DOHH2 (cell line): ENCODE data around the gene CHSY1.

Source experiments
- H3F3A ChIP-seq: fragments of 200-600 bp; sonication (generic), shearing (Covaris generic); 2 replicates; pipeline ENCODE4 v1.6.0; 2016; ENCODE audit warnings: antibody characterized with exemption, mild to moderate bottlenecking; ENCODE audit not compliant: control insufficient read depth, insufficient read depth
- H3K27ac ChIP-seq: fragments of 200-600 bp; sonication (generic); 2 replicates; pipeline ENCODE4 v1.5.1; 2014; ENCODE audit warnings: low read depth, mild to moderate bottlenecking, low read length, moderate library complexity
- H3K27me3 ChIP-seq: fragments of 200-600 bp; sonication (generic); 2 replicates; pipeline ENCODE4 v1.6.1; 2014; ENCODE audit warnings: mild to moderate bottlenecking, low read length, mixed read lengths; ENCODE audit not compliant: control insufficient read depth
- H3K36me3 ChIP-seq: fragments of 200-600 bp; sonication (generic); 2 replicates; pipeline ENCODE4 v1.6.1; 2014; ENCODE audit warnings: mild to moderate bottlenecking, low read length, moderate library complexity, mixed read lengths; ENCODE audit not compliant: control insufficient read depth
- H3K4me1 ChIP-seq: fragments of 200-600 bp; sonication (generic); 2 replicates; pipeline ENCODE4 v1.6.1; 2014; ENCODE audit warnings: mild to moderate bottlenecking, low read length, mixed read lengths; ENCODE audit not compliant: control insufficient read depth
- H3K4me2 ChIP-seq: fragments of 200-600 bp; sonication (generic); 2 replicates; pipeline ENCODE4 v1.6.0; 2014; ENCODE audit warnings: mild to moderate bottlenecking, low read length, moderate library complexity
- H3K4me3 ChIP-seq: fragments of 200-600 bp; sonication (generic); 2 replicates; pipeline ENCODE4 v1.5.1; 2014; ENCODE audit warnings: mild to moderate bottlenecking, low read length, mixed read lengths
- H3K79me2 ChIP-seq: fragments of 200-600 bp; sonication (generic); 2 replicates; pipeline ENCODE4 v1.6.1; 2014; ENCODE audit warnings: mild to moderate bottlenecking, low read length, mixed read lengths; ENCODE audit not compliant: control insufficient read depth
- H3K9me2 ChIP-seq: fragments of 200-600 bp; sonication (generic); replicated peaks from 2 replicates; pipeline ENCODE4 v1.6.1; 2014; ENCODE audit warnings: mild to moderate bottlenecking, low read length, mixed read lengths; ENCODE audit not compliant: control insufficient read depth
- H3K9me3 ChIP-seq: fragments of 200-600 bp; sonication (generic); 2 replicates; pipeline ENCODE4 v1.6.1; 2014; ENCODE audit warnings: antibody characterized with exemption, low read length, mixed read lengths; ENCODE audit not compliant: control insufficient read depth, insufficient read depth
- H4K20me1 ChIP-seq: fragments of 200-600 bp; sonication (generic); 2 replicates; pipeline ENCODE4 v1.6.0; 2014; ENCODE audit warnings: low read depth, mild to moderate bottlenecking, antibody characterized with exemption, low read length, moderate library complexity; ENCODE audit not compliant: control insufficient read depth, insufficient read depth
- EZH2phosphoT487 ChIP-seq: fragments of 200-600 bp; sonication (generic); IDR thresholded peaks from 2 replicates; pipeline ENCODE4 v1.6.1; 2017; ENCODE audit warnings: borderline replicate concordance, mild to moderate bottlenecking, antibody characterized with exemption, low read length, moderate library complexity, mixed read lengths
- TF ChIP-seq, protein P1 (sequence below): fragments of 200-600 bp; sonication (generic); IDR thresholded peaks from one replicate; pipeline ENCODE4 v1.5.1; 2014; ENCODE audit warnings: antibody characterized with exemption, mild to moderate bottlenecking, low read depth, low read length; ENCODE audit not compliant: poor library complexity, severe bottlenecking

The CHSY1 gene

DNA sequence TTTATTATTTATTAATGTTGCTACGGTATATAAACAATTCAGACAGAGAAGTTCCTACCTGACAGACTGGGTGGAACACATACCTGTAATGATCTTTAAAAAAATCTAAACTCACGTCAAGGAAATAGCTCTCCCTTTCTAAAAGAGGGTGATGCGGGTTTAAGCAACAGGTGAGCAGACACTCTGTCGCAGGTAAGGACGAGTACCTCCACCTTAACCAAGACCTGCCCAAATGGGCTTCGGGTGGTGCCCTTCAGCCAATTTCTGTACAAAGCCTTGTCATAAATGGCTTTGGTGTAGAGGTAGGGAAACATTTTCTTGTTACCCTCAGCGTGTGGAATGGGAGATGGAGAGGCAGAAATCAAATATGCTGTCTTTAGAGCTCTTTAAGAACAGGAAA lies 67.0 kb downstream of the CHSY1 start:
- Histone ChIP-seq H3K4me2 (no peak overlapping the region), H3K9me2 (no peaks in the 10 kb centered on the region), H3F3A (no peaks in the 10 kb centered on the region), H3K27ac (no peak overlapping the region), H3K9me3 (no peaks in the 10 kb centered on the region), H3K4me1 (no peaks in the 10 kb centered on the region), H3K79me2 (peaks cover 38% of the 10 kb centered on the region), H3K27me3 (no peaks in the 10 kb centered on the region), H4K20me1 (peaks cover 6% of the 10 kb centered on the region), H3K4me3 (no peak overlapping the region), H3K36me3 (no peaks in the 10 kb centered on the region)
- TF ChIP-seq, protein P1, sequence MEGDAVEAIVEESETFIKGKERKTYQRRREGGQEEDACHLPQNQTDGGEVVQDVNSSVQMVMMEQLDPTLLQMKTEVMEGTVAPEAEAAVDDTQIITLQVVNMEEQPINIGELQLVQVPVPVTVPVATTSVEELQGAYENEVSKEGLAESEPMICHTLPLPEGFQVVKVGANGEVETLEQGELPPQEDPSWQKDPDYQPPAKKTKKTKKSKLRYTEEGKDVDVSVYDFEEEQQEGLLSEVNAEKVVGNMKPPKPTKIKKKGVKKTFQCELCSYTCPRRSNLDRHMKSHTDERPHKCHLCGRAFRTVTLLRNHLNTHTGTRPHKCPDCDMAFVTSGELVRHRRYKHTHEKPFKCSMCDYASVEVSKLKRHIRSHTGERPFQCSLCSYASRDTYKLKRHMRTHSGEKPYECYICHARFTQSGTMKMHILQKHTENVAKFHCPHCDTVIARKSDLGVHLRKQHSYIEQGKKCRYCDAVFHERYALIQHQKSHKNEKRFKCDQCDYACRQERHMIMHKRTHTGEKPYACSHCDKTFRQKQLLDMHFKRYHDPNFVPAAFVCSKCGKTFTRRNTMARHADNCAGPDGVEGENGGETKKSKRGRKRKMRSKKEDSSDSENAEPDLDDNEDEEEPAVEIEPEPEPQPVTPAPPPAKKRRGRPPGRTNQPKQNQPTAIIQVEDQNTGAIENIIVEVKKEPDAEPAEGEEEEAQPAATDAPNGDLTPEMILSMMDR, result no peak
- TF ChIP-seq EZH2phosphoT487, result no peak

DNA sequence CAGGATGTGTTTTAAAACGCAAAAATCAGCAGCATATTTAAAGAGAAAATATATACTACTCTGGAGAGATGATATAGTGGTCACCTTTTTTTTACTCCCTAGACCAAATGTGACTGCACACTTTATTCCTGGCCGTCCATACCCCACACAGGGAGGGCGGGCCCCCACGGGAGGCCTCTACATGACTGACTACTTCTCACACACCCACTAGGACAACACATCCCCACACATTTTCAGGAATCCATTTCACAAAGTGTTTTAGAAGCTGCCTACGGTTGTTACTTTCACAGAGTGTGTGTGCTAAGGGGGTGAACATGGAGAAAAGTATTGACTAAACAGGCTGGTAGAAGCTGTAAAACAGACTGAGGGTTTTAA lies 67.9 kb downstream of the CHSY1 start:
- Histone ChIP-seq H4K20me1 (peaks cover 4% of the 10 kb centered on the region), H3K27me3 (no peaks in the 10 kb centered on the region), H3K36me3 (no peaks in the 10 kb centered on the region; the same call in 1 of the 2 replicates), H3K27ac (no peak overlapping the region), H3K79me2 (peaks cover 29% of the 10 kb centered on the region), H3K4me1 (no peaks in the 10 kb centered on the region), H3K4me3 (no peak overlapping the region), H3F3A (no peaks in the 10 kb centered on the region), H3K9me2 (no peaks in the 10 kb centered on the region), H3K4me2 (no peak overlapping the region), H3K9me3 (no peaks in the 10 kb centered on the region)
- TF ChIP-seq, protein P1, result no peak
- no peak for TF ChIP-seq EZH2phosphoT487

DNA sequence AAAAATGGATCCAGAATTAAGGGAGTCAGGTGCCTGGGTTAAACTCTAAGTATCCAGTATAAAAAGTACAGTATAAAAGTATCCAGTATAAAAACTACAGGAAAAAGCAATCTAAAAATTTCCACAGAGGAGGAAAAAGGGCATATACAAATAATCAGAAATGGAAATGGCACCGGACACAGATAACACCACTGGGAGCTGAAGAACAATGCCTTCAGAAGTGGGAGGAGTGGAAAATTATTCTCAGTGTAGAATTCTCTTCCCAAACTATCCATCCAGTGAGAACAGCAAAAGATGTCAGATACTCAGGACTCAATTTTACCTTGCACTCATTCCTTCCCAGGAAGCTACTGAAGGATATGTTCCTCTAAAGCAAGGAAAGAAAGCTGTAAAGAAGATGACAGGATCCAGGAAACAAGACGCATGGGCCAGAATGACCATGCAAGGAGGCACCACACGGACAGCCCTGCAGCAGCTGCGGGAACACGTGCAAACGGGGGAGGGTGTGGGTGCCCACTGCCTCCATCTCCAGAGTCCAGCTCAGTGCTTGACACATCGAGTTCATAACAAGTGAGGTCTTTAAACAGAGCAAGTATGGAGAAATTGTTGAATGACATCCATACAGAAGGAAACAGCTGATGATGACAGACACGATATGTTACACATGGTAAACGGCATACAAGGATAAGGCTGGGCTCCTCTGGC lies 68.5 kb downstream of the CHSY1 start:
- Histone ChIP-seq H3K4me2 (no peak overlapping the region), H3K79me2 (peaks cover 24% of the 10 kb centered on the region), H3K27ac (no peak overlapping the region), H3K4me3 (no peak overlapping the region), H3K9me2 (no peaks in the 10 kb centered on the region), H3F3A (no peaks in the 10 kb centered on the region), H3K36me3 (peaks cover 2% of the 10 kb centered on the region), H4K20me1 (peaks cover 9% of the 10 kb centered on the region), H3K9me3 (no peaks in the 10 kb centered on the region), H3K4me1 (no peaks in the 10 kb centered on the region), H3K27me3 (no peaks in the 10 kb centered on the region)
- TF ChIP-seq EZH2phosphoT487, result no peak
- TF ChIP-seq, protein P1, result no peak
